ENCODE results near the gene SLC25A1. TPM values are rescaled to one million over a fixed set of nuclear protein-coding genes. Genes with fewer than 3 reads are reported as not detected.

SLC25A1 gene
- polyA plus RNA-seq, 1 experiment: 36.9 TPM

DNA sequence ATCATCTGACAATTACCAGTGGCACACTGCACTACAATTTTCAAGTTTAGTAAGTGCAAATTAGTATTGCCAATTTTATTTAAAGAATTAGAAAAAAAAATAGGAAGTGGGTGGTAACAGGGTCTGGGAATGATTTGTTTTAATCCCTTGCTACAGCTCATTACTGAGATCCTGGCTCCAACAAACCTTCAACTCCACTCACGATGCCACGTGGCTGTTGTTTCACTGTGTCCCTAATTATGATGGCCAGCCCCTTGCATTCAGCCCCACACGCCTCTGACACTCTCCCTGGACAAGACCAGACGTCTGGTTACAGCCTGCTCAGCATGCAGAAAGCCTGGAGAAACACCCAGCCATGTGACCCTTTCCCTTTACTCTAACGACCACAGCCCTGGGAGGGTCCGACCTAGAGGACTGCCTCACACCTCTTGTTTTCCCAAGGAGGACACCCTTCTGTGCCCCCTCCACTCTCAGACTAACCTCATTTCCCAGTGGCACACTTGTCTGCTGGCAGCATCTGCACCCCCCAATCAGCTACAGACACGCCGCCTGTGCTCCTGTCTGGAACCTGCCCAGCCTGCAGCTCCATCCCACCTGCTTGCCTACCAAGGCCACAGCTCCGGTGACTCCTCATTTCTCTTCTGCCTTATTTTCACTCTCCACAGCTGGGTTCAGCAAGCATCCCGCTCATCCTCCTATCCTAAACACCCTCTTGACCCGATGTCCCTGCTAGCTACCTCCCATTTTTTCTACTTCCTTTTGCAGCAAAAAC, 18.5 kb upstream of the SLC25A1 start:
- Histone ChIP-seq H3K36me3 (ENCODE audit: control insufficient read depth, insufficient read depth, low read length) (peaks cover 3% of the 10 kb centered on the region), H3K27me3 (ENCODE audit: control insufficient read depth, insufficient read depth, low read length) (no peaks in the 10 kb centered on the region), H3K4me3 (ENCODE audit: low read depth, low read length) (no peak overlapping the region)
- POLR2A ChIA-PET: interaction anchor here (0.6 kb wide), 1 partner anchor 40 kb away, joined by 4 read pairs; no protein-coding TSS in a partner anchor
- DNase-seq (ENCODE audit: low read depth): no peak
- TF ChIP-seq, protein P1, sequence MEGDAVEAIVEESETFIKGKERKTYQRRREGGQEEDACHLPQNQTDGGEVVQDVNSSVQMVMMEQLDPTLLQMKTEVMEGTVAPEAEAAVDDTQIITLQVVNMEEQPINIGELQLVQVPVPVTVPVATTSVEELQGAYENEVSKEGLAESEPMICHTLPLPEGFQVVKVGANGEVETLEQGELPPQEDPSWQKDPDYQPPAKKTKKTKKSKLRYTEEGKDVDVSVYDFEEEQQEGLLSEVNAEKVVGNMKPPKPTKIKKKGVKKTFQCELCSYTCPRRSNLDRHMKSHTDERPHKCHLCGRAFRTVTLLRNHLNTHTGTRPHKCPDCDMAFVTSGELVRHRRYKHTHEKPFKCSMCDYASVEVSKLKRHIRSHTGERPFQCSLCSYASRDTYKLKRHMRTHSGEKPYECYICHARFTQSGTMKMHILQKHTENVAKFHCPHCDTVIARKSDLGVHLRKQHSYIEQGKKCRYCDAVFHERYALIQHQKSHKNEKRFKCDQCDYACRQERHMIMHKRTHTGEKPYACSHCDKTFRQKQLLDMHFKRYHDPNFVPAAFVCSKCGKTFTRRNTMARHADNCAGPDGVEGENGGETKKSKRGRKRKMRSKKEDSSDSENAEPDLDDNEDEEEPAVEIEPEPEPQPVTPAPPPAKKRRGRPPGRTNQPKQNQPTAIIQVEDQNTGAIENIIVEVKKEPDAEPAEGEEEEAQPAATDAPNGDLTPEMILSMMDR (IDR thresholded peaks at IDR 0.05; ENCODE audit: insufficient read depth, low read depth, low read length): no peak
- CTCF ChIA-PET: interaction anchor here (0.7 to 3.0 kb wide), 3 partner anchors 9 to 24 kb away, joined by 3 to 12 read pairs (median 3); partner anchors contain the start of gene SLC25A1

DNA sequence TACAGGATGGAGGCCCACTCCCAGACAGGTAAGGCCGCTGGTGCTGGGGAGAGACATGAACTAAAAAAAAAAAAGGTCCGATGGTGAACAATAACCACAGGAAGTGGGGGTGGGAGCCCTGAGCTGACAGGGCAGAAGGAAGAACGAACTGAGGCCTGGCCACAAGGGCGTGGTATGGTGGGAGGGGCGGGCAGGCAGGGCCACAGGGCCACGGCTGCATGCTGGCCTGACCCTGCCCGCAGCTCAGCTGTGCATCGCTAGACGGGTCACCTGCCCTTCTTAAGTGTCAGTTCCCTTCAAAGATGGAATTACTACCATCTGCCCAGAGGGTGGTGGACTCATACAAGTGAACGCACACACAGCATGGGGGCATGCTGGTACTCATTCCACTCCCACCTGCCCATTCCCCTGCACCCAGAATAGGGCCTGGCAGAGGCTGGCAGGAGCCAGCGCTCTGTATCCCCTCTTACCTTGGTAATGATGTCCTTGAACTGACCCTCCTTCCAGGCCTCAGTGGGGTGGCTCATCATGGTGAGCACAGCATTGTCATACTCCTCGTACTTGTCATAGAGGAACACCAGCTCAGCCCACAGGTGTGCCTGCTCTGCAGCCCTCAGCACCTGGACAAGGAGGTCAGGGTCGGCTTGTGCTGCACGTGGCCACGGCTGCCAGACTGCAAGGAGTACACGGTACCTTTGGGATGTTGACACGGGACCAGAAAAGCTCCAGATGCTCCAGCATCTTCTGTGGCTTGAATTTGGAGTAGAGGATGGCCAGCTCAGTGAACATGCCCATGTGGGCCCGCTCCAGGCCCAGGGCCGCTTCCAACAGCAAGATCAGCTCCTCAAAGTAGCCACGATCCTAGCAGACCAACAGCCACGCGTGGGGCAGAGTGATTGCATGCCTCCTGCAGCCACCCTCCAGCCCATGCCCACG, 17.5 kb upstream of the SLC25A1 start:
- TF ChIP-seq, protein P1 (IDR thresholded peaks at IDR 0.05; ENCODE audit: insufficient read depth, low read depth, low read length): no peak
- CTCF ChIA-PET: interaction anchor here (0.7 kb wide), 1 partner anchor 25 kb away, joined by 3 read pairs; no protein-coding TSS in a partner anchor

DNA sequence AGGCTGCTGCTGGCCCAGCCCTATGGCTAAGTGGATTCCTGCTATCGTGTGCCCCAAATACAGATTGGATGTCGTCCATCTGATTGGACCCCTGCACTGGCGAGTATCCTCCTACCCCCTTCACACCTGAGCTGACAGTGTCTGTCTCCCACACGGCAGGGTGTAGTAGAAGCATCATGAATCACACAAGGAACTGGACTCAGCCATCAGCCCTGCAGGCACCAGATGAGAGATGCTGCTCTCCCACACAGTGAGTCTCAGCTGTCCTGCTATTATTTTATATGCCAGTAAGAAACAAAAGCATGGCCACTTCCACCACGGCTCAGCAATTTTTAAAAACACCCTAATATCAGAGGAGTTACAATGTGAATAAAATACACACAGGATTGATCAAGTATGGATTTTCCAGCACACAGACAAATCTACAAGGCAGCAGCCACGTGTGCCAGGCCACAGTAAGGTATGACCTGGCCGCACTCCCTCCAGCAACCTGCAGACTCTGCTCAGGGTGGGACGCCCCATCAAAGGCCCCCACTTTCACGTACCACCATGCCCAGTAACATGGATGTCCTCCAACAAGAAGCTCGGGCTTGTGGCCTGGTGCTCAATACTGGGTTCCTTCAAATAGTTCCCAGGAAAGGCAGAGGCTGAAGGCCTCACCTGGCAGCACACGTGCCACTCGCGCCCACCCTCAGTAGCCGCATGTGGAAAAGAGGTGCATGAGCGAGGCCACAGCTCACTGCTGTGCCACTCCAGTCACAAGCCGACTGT, 16.4 kb upstream of the SLC25A1 start:
- ChIA-PET POLR2A (no interaction called here), CTCF (interaction anchor here (1.4 kb wide), 1 partner anchor 16 kb away, joined by 9 read pairs; the partner anchor contains the start of gene SLC25A1)
- Histone ChIP-seq H3K36me3 (ENCODE audit: control insufficient read depth, insufficient read depth, low read length) (peaks cover 4% of the 10 kb centered on the region), H3K4me3 (ENCODE audit: low read depth, low read length) (no peak overlapping the region), H3K27me3 (ENCODE audit: control insufficient read depth, insufficient read depth, low read length) (no peaks in the 10 kb centered on the region)
- TF ChIP-seq, protein P1 (IDR thresholded peaks at IDR 0.05; ENCODE audit: insufficient read depth, low read depth, low read length): no peak
- DNase-seq (ENCODE audit: low read depth): no peak

More for the DNA sequence above, 17.5 kb upstream of the SLC25A1 start:
- Histone ChIP-seq H3K4me3 (ENCODE audit: low read depth, low read length) (no peak overlapping the region), H3K27me3 (ENCODE audit: control insufficient read depth, insufficient read depth, low read length) (no peaks in the 10 kb centered on the region), H3K36me3 (ENCODE audit: control insufficient read depth, insufficient read depth, low read length) (peaks cover 3% of the 10 kb centered on the region)
- no peak for DNase-seq (ENCODE audit: low read depth)
- POLR2A ChIA-PET: interaction anchor here (0.6 kb wide), 1 partner anchor 39 kb away, joined by 4 read pairs; no protein-coding TSS in a partner anchor

DNA sequence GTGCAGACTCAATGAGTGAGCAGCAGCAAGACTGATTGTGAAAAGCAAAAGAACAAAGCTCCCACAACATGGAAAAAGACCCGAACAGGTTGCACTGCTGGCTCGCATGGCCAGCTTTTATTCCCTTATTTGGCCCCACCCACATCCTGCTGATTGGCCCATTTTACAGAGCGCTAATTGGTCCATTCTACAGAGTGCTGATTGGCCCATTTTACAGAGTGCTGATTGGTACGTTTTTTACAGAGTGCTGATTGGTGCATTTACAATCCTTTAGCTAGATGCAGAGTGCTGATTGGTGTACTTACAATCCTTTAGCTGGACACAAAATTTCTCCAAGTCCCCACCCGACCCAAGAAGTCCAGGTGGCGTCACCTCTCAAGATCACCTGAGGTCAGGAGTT, 15.3 kb upstream of the SLC25A1 start:
- TF ChIP-seq, protein P1 (IDR thresholded peaks at IDR 0.05; ENCODE audit: insufficient read depth, low read depth, low read length): no peak
- ChIA-PET POLR2A (no interaction called here), CTCF (interaction anchor here (1.0 to 1.4 kb wide), 3 partner anchors 8 to 15 kb away, joined by 3 to 9 read pairs (median 4); partner anchors contain the start of gene SLC25A1)
- H3K27me3 ChIP-seq (ENCODE audit: control insufficient read depth, insufficient read depth, low read length): no peaks in the 10 kb centered on the region
- H3K4me3 ChIP-seq (ENCODE audit: low read depth, low read length): no peak overlapping the region
- no peak for DNase-seq (ENCODE audit: low read depth)
- H3K36me3 ChIP-seq (ENCODE audit: control insufficient read depth, insufficient read depth, low read length): peaks cover 4% of the 10 kb centered on the region

Measured in BJ (cell line).